ENCODE measurements around the gene CASR.

Gene CASR

DNA sequence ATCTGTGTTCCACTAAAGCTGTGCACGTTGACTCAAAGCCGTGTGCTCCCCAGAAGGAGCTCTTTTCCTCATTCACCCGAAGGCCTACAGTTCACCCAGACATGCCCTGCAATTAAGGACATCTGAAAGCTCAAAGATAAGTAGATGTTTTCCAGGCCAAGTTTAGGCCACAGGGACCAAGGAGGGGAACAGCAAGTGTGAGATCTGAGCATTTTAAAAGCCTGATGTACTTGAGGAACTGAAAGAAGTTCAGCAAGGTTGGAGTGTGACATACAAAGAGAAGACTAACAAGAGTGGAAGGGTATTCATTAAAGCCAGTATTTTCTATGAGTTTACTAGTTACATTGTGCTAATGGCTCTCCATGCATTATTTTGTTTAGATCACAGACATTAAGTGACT lies 68.0 kb downstream of the CASR start:
- Histone ChIP-seq H3K27ac (no peak overlapping the region), H3K4me3 (no peak overlapping the region)

DNA sequence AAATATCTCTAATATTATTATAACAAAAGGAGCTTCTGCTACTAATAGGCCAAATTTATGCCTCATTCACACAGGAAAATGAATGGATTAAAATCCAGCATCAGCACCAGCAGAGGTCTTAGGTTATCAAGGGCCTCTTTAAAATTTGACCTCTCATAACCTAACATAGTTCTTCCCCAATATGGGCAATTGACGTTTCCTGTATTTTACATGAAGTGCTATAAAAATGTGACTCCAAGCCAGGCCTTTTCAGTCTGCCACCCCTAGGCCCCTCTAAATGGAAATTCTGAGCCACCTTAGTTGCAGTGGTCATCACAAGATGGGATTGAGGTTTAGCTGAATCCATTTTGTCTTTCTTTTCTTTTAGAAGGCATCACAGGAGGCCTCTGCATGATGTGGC lies 70.1 kb downstream of the CASR start:
- Histone ChIP-seq H3K4me3 (no peak overlapping the region), H3K27ac (no peak overlapping the region)

DNA sequence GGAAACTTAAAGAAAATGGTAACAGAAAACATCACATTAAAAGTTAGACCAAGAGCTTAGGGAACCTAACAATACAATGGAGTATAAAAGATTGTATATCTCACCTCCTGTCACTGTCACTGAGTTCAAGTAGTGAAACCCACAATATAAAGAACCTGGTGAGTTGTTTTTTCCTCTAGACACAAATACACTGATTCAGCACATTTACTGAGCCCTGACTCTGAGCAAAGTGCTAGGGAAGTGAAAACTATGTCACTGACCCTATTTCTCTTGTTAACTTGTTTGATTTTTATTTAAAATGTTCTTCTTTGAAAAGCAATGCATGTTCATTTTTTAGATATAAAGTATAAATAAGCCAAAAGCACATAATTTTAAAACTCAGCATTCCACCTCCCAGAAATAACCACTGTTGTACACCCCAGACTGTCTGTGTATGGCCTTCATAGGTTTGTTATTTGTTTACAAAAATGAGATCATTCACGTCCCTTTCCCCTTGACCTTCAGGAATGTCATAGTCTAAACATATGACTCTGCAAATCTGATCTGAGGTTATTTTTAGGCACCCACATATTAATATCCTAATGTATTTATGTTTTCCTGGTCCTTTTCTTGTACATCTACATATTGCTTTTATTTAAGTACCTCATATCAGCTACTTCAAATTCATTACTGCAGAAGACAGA lies 72.4 kb downstream of the CASR start:
- H3K4me3 ChIP-seq: no peak overlapping the region
- H3K27ac ChIP-seq: no peak overlapping the region

DNA sequence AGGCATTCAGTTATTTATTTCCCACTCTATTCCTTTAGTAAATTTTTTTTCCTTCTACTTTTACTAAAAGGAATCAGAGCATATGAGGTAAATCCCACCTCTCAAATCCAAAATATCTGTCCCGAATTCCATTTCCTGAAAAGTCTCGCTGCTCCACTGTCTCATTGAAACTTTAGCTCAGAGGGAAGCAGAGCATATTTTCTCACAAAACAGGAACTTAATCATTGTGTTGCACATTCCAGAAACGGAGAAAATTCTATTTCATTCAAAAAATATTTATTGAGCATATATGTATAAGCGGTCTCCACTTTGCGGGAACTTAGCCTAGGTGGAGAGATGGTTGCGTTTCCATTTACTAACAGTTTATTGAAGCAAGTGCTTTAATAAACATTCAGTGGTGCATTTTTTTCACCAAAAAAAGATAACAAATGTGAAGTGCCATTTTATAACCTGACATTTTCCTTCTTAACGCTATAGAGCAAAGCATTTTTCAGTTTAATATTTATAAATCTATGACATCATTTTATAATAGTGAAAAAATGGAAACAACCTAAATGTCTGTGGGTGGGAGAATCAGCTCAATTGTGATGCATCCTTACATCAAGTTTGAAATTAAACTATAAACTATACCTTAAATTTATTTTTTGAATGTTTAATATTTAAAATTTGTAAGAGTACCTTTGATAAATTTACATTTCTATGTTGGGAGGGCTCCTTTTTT lies 74.3 kb downstream of the CASR start:
- Histone ChIP-seq H3K27ac (no peak overlapping the region), H3K4me3 (no peak overlapping the region)

DNA sequence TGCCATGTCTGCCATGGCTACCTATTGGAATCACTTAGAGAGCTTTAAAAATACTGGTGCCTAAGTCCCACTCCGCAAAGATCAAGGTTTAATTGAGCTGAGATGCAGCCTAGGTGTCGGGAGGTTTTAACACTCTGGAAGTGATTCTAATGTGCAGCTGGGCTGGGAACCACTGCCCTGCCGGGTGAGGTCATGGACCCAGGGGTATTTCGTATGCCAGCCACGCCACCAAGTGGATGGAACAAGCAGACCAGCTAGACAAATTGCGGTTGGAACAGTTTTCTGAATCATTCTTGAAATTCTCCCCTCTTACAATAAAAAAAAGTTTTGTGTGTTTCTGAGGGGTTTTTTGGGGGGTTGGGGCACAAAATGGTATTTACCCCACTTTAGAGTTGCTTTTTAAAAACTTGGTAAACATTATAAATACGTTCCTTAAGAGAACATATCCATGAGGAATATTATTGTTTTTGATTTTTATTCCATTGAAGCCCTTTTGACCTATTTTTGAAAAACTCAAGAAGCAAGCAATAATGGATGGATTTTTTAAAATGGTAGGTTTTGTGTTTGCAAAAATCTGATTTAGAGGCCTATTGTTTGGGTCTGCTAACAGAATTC lies 75.4 kb downstream of the CASR start:
- H3K4me3 ChIP-seq: no peak overlapping the region
- no peak overlapping the region for H3K27ac ChIP-seq

DNA sequence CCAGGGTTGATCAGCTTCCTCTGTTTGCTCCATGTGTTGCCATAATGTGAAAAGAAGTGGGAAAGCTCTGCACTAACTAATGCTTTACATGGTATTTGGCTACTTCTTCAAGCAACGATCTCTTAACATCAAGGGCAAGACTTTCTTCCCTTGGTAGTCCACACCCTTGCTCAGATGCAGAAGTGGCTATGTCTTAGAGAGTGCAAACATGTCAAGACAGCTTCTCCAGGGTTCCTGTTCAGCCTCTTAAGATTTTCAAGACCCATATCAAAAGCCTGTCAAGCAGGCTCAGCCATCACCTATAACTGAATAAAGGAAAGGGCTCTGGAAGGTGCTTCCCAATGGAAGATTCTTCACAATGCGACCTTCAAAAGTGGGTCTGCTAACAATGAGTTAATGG lies 76.7 kb downstream of the CASR start:
- no peak overlapping the region for H3K4me3 ChIP-seq
- no peak overlapping the region for H3K27ac ChIP-seq

DNA sequence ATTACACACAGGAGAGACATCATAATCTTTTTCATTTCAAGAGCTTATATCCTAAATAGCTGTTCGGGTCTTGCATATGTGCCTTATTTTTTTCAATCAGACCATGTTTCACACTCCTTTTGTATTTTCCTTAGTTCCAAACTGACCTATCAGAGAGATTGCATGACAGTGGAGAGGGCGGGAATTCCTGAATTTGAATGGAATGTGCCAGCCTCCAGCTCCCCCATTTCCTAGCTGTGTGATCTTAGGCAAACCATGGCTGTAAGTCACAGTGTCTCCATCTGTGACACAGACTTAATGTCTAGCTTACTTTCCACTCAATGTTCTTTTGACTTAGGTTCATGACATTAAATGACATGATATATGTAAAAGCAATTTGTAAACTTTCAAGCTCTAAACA lies 79.6 kb downstream of the CASR start:
- Histone ChIP-seq H3K4me3 (no peak overlapping the region), H3K27ac (no peak overlapping the region)

DNA sequence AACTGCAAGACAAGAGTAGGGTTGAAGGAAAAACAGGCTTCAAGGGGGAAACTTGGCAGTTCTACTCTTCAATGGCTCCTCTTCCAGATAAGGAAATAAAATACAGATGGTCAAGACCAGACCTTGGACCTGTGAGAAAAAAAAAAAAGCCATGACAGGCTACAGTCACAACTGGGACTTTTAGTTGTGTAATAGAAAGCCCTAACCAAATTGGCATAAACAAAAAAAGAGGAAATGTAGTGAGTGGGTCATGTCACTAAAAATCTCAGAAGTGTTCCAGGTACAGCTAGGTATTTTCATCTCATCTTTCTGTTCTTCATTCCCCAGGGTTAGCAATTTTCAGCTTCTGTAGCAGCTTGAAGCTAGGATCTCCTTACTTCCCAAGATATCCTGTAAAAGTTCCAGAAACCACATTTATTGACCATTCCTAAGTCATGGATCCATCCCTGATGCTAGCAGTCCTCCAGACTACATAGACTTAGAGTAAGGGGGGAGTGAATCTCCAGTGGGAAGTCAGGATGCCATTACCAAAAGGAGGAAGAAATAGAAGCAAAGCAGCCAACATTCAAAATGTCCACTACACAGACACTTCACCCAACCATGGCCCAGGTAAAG lies 80.6 kb downstream of the CASR start:
- Histone ChIP-seq H3K4me3 (no peak overlapping the region), H3K27ac (no peak overlapping the region)

DNA sequence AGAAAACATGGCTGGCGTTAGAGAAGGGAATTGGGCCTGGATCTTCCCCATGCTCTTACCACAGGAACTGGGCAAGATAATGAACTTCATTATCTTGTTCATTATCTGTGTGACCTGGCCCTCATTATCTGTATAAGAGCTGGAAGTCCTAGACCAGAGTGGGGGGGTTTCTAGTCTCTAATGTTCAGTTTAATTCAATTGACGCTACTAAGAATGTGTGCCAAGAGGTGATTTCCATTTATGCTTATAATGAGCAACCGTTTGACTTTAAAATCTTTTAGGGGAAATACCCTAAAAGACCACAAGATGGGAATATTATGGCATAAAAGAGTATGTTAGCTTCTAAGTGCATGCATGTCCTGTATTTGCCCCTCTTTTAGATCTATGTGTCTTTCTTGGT lies 82.5 kb downstream of the CASR start:
- H3K27ac ChIP-seq: no peak overlapping the region
- H3K4me3 ChIP-seq: no peak overlapping the region

DNA sequence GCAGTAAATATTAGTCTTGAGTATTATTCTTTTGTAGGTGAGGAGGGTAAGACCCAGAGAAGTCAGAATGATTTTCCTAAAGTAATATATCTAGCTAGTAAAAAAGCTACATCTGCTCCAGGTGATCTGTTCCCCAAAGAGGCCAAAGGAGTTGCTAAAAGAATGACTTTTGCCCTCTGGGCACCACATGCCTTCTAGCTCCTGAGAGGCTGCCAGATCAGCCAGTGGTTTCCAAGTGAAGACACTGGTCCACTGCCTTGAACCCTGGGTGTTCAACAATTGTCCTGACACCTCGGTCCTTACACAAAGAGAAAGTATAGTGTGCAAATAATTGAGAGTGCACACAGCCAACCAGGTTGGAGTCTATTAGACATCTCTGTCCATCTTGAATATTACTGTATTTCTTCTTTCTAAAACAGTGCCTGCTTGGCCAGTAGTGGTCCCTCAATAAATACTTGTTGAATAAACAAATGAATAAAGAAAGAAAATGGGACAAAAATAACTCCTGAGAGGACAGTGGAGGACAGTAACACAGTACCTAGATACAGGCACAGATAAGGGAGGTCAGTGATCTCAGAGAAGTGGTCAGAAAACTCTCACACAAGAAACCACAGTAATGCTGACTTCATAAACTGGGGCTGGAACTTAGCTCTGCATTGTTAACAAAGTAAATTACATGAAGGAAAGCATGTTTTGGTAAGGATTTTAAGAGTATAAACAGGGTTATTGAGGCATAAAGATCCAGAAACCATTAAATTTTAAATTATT lies 85.0 kb downstream of the CASR start:
- Histone ChIP-seq H3K27ac (no peak overlapping the region), H3K4me3 (no peak overlapping the region)

DNA sequence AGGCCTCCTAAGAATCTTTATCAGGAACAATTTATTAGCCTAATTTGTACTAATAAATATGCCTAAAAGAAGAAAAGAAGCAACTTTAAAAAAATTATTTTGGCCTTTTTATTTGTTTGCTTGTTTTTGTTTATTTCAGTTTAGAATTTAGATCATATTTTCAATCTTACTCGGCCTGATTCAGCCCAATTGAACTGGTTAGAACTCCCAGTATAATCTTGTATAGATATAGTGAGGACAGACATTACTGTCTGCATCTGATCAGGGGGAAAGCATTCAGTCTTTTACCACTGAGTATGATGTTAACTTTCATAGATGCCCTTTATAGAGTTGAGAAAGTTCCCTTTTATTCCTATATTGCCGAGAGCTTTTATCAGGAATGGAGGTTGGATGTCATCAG lies 85.6 kb downstream of the CASR start:
- no peak overlapping the region for H3K27ac ChIP-seq

DNA sequence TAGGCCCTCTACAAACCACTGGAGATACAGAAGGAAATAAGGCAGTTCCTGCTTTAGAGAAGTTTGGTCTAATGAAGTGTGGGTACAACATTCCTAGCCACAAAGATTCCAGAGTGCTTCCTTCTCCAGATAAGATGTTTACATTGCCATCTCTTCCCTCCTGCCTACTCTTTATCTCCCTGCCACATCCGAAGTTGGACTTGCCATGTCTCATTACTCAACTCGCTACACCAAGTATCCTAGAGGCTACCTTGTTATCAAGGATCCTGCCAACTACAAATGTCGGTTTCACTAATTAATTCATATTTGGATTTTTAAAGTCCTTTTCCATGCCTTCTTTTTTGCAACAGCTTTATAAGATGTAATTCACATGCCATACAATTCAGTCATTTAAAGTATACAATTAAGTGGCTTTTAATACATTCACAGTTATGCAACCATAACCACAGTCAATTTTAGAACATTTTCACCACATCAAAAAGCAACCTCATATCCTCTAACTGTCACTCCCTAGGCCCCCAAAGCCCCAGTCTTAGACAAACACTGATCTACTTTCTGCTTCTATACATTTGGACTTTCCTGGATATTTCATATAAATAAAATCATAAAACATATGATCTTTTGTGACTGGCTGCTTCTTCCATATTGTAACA lies 87.9 kb downstream of the CASR start:
- no peak overlapping the region for H3K4me3 ChIP-seq

More for the DNA sequence above, 85.6 kb downstream of the CASR start:
- H3K4me3 ChIP-seq: no peak overlapping the region

DNA sequence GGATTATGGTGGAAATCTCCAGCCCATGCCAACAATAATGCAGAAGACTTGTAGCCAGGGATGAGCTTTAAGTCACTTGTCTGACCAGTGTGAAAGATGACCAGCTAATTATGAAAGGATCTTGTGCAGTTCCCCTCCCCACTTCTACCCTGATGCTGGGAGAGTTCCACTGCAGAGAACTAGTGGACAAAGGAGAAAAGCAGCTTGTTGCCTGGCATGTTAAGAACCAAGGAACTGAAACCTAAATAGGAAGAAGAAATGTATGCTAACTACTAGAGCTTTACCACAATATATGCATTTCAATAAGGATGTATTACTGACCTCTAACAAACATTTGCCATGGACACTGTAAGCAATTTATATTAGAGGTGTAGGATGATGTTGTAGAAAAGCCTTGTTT lies 89.4 kb downstream of the CASR start:
- Histone ChIP-seq H3K4me3 (no peak overlapping the region), H3K27ac (no peak overlapping the region)

More for the DNA sequence above, 87.9 kb downstream of the CASR start:
- no peak overlapping the region for H3K27ac ChIP-seq

DNA sequence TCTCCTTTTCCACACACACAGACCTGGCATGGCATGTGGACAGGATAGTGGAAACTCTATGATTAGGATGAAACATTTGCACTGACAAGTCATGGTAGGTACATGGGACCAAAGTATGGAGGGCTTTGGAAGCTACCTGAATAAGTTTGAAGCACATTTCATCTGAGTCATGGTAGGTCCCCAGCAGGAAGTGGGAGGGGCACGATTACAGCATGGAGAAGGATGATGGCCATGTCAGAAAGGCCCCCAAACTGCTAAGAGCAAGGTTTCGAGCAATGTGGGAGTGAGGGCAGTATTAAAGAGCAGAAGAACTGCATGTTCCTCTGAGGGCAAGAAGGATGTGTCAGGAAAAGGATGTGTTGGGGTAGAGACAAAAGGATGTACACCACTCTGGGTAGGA lies 90.0 kb downstream of the CASR start:
- no peak overlapping the region for H3K4me3 ChIP-seq
- no peak overlapping the region for H3K27ac ChIP-seq

DNA sequence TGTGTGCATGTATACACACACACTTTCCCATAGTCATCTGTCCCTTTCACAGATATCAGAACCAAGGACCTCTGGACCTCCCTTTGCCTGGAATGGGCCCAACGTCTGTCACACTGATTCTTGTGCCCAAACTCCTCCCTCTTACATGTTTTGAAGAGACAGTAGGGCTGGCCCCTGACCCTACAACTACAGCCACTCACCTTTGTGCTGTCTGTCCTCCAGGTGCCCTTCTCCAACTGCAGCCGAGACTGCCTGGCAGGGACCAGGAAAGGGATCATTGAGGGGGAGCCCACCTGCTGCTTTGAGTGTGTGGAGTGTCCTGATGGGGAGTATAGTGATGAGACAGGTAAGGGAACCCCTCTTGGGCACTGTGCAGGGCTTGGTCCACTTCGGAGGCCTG lies 98.4 kb downstream of the CASR start:
- Histone ChIP-seq H3K4me3 (no peak overlapping the region), H3K27ac (no peak overlapping the region)

DNA sequence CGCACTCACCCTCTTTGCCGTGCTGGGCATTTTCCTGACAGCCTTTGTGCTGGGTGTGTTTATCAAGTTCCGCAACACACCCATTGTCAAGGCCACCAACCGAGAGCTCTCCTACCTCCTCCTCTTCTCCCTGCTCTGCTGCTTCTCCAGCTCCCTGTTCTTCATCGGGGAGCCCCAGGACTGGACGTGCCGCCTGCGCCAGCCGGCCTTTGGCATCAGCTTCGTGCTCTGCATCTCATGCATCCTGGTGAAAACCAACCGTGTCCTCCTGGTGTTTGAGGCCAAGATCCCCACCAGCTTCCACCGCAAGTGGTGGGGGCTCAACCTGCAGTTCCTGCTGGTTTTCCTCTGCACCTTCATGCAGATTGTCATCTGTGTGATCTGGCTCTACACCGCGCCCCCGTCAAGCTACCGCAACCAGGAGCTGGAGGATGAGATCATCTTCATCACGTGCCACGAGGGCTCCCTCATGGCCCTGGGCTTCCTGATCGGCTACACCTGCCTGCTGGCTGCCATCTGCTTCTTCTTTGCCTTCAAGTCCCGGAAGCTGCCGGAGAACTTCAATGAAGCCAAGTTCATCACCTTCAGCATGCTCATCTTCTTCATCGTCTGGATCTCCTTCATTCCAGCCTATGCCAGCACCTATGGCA lies 100.5 kb downstream of the CASR start:
- no peak overlapping the region for H3K4me3 ChIP-seq
- no peak overlapping the region for H3K27ac ChIP-seq

DNA sequence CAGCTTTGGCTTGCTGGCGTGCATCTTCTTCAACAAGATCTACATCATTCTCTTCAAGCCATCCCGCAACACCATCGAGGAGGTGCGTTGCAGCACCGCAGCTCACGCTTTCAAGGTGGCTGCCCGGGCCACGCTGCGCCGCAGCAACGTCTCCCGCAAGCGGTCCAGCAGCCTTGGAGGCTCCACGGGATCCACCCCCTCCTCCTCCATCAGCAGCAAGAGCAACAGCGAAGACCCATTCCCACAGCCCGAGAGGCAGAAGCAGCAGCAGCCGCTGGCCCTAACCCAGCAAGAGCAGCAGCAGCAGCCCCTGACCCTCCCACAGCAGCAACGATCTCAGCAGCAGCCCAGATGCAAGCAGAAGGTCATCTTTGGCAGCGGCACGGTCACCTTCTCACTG lies 101.0 kb downstream of the CASR start:
- H3K27ac ChIP-seq: no peak overlapping the region
- no peak overlapping the region for H3K4me3 ChIP-seq

DNA sequence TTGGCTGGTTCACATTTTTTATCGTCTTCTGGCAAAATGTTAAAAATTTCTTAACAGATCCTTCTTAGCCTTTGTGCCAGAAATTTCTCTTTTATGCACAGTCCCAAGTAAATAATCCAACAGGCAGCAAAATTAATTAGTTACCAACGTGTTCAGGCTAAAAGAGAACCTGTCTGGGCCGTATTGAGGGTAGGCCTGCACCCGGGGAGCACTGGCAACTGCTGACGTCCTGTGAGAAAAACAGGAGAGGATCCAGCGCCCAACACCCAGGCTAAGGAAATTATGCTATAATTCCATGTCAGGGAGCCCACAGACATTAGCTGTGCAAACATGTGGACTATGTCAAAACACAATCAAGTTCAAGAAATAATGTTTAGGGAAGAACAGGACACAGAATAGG lies 110.9 kb downstream of the CASR start:
- Histone ChIP-seq H3K4me3 (no peak overlapping the region), H3K27ac (peak overlapping the region in 6 of 21 experiments; percentile 12 to 58 (median 36))

Data from skin epidermis (tissue), 12 donors.